ENCODE data around the gene C12orf56.

C12orf56 gene

GRCh38 chr12:64403707-64404469 lies 13.3 kb upstream of the C12orf56 start, which contains the start of gene XPOT:
XPOT (plus strand) TSS chr12:64404392; CDS start chr12:64410036, 5,644 bp downstream.
- TF ChIP-seq CTCF (conservative IDR thresholded peaks at IDR 0.05) (no peak), ZFX (IDR thresholded peaks at IDR 0.05) (no peak)
- H3K27ac ChIP-seq: peak within 1 kb of the TSS; percentile 100

- no peak overlapping the region for H3K27ac ChIP-seq
- TF ChIP-seq ZFX (IDR thresholded peaks at IDR 0.05): no peak
- TF ChIP-seq CTCF (conservative IDR thresholded peaks at IDR 0.05): no peak
Observed at GRCh38 chr12:64402181-64402580, 11.6 kb upstream of the C12orf56 start.

- no peak overlapping the region for H3K27ac ChIP-seq
Observed at GRCh38 chr12:64400041-64400440, 9.5 kb upstream of the C12orf56 start.

GRCh38 chr12:64395739-64396138 lies 5.2 kb upstream of the C12orf56 start:
- TF ChIP-seq CTCF (conservative IDR thresholded peaks at IDR 0.05) (no peak), ZFX (IDR thresholded peaks at IDR 0.05) (no peak)

More at GRCh38 chr12:64400041-64400440, 9.5 kb upstream of the C12orf56 start:
- no peak for TF ChIP-seq ZFX (IDR thresholded peaks at IDR 0.05)
- TF ChIP-seq CTCF (conservative IDR thresholded peaks at IDR 0.05): no peak

DNA sequence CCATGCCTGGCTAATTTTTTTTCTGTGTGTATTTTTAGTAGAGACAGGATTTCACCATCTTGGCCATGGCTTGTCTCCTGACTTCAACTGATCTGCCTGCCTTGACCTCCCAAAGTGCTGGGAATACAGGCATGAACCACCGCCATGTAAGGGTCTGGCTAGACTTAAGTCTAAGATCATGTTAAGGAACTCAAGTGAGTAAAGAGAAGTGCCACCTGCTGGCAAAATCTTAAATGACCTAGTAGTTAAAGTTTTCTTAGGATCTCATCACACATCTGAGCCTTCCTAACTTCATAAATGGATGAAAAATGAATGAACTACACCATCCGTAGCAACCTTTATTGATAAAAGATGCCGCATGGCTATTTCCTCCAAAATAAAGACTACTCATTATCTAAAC lies 1.7 kb upstream of the C12orf56 start:
- TF ChIP-seq ZFX (IDR thresholded peaks at IDR 0.05) (no peak), CTCF (conservative IDR thresholded peaks at IDR 0.05) (peak; percentile 52)
- H3K27ac ChIP-seq: no peak overlapping the region

More at GRCh38 chr12:64395739-64396138, 5.2 kb upstream of the C12orf56 start:
- H3K27ac ChIP-seq: peak overlapping the region; percentile 50

- H3K27ac ChIP-seq: no peak overlapping the region
- no peak for TF ChIP-seq ZFX (IDR thresholded peaks at IDR 0.05)
- no peak for TF ChIP-seq CTCF (conservative IDR thresholded peaks at IDR 0.05)
Observed at GRCh38 chr12:64389154-64389553, 1.4 kb downstream of the C12orf56 start.

DNA sequence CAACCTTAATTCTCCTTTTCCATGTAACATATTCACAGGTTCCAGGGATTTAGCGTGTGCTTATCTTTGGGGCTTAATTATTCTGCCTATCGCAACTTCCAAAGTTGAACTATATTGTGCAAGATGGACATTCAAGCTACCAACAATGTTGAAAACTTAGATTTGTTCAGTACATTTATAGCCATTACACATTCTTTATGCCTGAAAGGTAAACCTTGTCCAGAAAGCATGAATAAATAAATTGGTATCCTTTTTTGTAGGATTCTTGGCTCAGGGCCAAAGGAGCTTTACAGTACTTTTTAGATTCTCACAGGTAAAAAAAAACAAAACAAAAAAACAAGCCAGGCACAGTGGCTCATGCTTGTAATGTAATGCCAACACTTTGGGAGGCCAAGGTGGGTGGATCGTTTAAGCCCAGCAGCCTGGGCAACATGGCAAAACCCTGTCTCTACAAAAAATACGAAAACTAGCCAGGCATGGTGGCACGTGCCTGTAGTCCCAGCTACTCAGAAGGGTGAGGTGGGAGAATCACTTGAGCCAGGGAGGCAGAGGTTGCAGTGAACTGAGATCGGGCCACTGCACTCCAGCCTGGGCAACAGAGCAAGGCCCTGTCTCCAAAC lies 3.3 kb downstream of the C12orf56 start:
- no peak overlapping the region for H3K27ac ChIP-seq
- TF ChIP-seq CTCF (conservative IDR thresholded peaks at IDR 0.05) (no peak), ZFX (IDR thresholded peaks at IDR 0.05) (no peak)

Data from C4-2B (cell line).